Activated T-cell treated with anti-CD3 and anti-CD28 coated beads, Interleukin-2, amount 50 U/mL, for 24 hours (primary cell): Measurements from ENCODE around the gene MACF1.

Experiments used
- DNase-seq: peaks from one replicate; pipeline ENCODE4 v3.0.0-alpha.2; 2020
- H3K27ac Mint-ChIP-seq: 2 replicates; pipeline ENCODE4 v1.8.0; 2020; ENCODE audit warnings: mild to moderate bottlenecking, mixed read lengths
- H3K27me3 Mint-ChIP-seq: 2 replicates; pipeline ENCODE4 v1.8.0; 2020; ENCODE audit warnings: mixed read lengths
- H3K36me3 Mint-ChIP-seq: 2 replicates; pipeline ENCODE4 v1.8.0; 2020; ENCODE audit warnings: low read depth, mixed read lengths
- H3K4me1 Mint-ChIP-seq: 2 replicates; pipeline ENCODE4 v1.8.0; 2020; ENCODE audit warnings: low read depth, mixed read lengths
- H3K4me3 Mint-ChIP-seq: 2 replicates; pipeline ENCODE4 v1.8.0; 2020; ENCODE audit warnings: mild to moderate bottlenecking, moderate library complexity, mixed read lengths
- H3K9me3 Mint-ChIP-seq: 2 replicates; pipeline ENCODE4 v1.8.0; 2020; ENCODE audit warnings: mixed read lengths

MACF1 gene

DNA sequence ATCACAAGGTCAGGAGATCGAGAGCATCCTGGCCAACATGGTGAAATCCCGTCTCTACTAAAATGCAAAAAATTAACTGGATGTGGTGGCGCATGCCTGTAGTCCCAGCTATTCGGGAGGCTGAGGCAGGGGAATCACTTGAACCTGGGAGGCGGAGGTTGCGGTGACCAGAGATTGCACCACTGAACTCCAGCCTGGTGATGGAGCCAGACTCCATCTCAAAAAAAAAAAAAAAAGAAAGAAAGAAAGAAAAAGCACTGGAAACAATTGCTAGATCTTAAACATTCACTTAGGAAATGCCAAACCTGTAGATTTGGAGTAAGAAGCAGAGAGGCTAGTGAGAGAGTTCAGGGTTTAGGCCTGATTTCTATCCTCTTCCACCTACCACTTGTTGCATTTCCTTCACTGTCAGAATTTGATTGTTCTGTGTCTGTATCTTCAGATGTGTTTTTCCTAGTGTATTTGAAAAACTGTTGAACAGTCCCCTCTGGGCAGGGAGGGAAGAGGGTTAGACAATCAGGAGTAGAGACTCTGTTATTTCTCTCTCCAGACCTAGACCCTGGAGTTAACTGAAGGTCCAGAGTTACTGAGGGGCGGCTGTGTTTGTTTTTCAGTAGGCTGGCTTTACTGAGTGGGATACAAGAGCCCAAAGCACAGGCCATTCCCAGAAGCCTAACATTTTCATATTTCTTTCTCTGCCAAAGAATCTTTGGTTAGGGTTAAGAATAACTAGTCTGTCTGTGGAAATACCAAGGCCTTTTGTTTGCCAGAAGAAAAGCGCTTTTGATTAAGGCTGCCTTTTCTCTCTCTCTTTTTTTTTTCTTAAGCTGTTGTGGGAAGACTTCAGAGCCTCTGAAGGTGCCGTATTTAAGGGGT, 31.1 kb upstream of the MACF1 start:
- DNase-seq = no peak
- no peaks in the 10 kb centered on the region for H3K27me3 Mint-ChIP-seq
- H3K36me3 Mint-ChIP-seq = no peaks in the 10 kb centered on the region
- no peak overlapping the region for H3K27ac Mint-ChIP-seq
- H3K9me3 Mint-ChIP-seq = no peaks in the 10 kb centered on the region
- H3K4me3 Mint-ChIP-seq = no peak overlapping the region
- no peaks in the 10 kb centered on the region for H3K4me1 Mint-ChIP-seq

GRCh38 chr1:39173995-39174380, 30.5 kb upstream of the MACF1 start:
- H3K27ac Mint-ChIP-seq = no peak overlapping the region
- no peaks in the 10 kb centered on the region for H3K9me3 Mint-ChIP-seq
- no peak for DNase-seq
- no peak overlapping the region for H3K4me3 Mint-ChIP-seq
- no peaks in the 10 kb centered on the region for H3K4me1 Mint-ChIP-seq
- H3K36me3 Mint-ChIP-seq = no peaks in the 10 kb centered on the region
- no peaks in the 10 kb centered on the region for H3K27me3 Mint-ChIP-seq

DNA sequence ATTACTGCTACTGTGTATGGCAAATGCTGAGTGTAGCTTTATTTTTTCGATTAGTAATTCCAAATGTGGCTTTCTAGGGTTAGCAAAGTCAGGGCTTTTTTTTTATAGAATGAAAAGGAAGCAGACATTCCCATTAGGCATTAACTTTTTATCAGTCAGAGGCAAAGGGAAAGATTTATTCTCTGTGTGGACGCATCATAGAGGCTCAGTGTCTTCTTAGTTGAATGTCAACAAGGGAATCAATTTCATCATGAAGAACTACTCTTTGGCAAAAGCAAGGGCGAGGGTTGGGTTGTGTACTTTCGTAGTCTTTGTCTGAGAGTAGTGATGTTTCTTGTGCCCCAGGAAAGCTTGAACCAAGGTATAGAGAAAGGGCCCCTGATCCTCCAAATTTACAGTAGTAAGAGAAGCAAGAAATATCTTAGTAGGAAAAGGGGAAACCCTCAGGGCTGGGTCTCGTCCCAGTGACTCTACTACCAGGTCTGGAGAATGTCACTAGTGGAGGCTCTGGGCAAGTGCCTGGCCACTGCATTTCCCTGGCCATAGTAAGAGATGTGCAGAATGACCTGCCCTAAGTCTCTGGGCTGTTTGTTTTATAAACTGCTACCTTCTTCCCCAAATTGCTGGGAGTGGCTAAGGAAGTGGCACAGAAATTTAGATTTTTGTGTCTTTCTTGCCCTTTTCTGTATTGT, 30.0 kb upstream of the MACF1 start:
- Mint-ChIP-seq H3K4me3 (no peak overlapping the region), H3K27me3 (no peaks in the 10 kb centered on the region), H3K36me3 (no peaks in the 10 kb centered on the region), H3K27ac (no peak overlapping the region), H3K4me1 (no peaks in the 10 kb centered on the region), H3K9me3 (no peaks in the 10 kb centered on the region)
- no peak for DNase-seq

- H3K27me3 Mint-ChIP-seq = no peaks in the 10 kb centered on the region
- H3K36me3 Mint-ChIP-seq = no peaks in the 10 kb centered on the region
- no peak for DNase-seq
- no peak overlapping the region for H3K27ac Mint-ChIP-seq
- no peak overlapping the region for H3K4me3 Mint-ChIP-seq
- no peaks in the 10 kb centered on the region for H3K4me1 Mint-ChIP-seq
- no peaks in the 10 kb centered on the region for H3K9me3 Mint-ChIP-seq
Measured at GRCh38 chr1:39177706-39178105, 26.8 kb upstream of the MACF1 start.

DNA sequence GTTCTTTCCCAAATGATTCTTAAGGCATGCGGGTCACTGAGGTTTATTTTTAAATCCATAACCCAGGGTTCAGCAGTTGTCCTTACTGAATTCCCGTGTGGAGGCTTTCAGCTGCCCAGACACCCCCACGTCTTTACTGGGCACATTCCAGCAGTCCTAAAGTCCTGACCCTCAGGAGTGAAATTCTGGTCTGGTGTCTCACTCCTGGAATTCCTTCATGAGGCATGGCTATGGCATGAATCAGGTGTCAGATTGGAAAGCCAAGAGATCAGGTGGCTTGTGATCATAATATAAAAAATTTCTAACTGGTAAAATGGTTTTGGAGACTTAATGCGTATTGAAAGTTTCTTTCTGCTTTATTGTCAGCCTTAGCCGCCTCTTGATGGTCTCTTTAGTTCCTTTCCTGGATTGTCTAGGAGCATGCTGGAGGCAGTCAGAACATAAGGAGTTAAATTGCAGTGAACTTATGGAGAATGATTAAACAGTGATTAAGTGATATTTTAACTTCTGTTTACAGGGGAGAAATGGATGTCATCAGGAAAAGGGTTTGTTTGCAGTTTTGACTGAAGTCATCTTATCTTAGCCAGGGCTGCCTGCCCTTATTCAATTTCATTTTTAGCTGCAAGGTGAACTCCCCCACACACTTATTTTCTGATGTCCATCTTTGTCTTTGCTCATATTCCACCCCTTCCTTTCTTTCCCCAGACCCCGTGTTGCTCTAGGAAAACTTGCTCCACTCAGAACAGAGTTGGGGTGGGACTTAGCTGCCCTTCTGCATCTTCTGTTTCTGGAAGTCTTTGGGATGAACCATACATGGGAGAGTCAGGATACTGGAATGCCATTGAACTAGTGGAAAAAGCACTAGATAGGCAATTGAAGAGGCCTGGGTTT, 25.7 kb upstream of the MACF1 start:
- no peak for DNase-seq
- Mint-ChIP-seq H3K27ac (no peak overlapping the region), H3K27me3 (no peaks in the 10 kb centered on the region), H3K4me3 (no peak overlapping the region), H3K9me3 (no peaks in the 10 kb centered on the region), H3K4me1 (peaks cover 11% of the 10 kb centered on the region), H3K36me3 (no peaks in the 10 kb centered on the region)

- Mint-ChIP-seq H3K36me3 (no peaks in the 10 kb centered on the region), H3K4me3 (no peak overlapping the region), H3K27me3 (no peaks in the 10 kb centered on the region), H3K4me1 (peaks cover 36% of the 10 kb centered on the region), H3K9me3 (no peaks in the 10 kb centered on the region), H3K27ac (no peak overlapping the region)
- no peak for DNase-seq
Measured at GRCh38 chr1:39181311-39181710, 23.2 kb upstream of the MACF1 start.

GRCh38 chr1:39182804-39183203, 21.7 kb upstream of the MACF1 start:
- H3K4me3 Mint-ChIP-seq = no peak overlapping the region
- no peaks in the 10 kb centered on the region for H3K27me3 Mint-ChIP-seq
- peaks cover 48% of the 10 kb centered on the region for H3K4me1 Mint-ChIP-seq
- DNase-seq = no peak
- H3K36me3 Mint-ChIP-seq = no peaks in the 10 kb centered on the region
- peak overlapping the region; percentile 98 for H3K27ac Mint-ChIP-seq
- H3K9me3 Mint-ChIP-seq = no peaks in the 10 kb centered on the region

DNA sequence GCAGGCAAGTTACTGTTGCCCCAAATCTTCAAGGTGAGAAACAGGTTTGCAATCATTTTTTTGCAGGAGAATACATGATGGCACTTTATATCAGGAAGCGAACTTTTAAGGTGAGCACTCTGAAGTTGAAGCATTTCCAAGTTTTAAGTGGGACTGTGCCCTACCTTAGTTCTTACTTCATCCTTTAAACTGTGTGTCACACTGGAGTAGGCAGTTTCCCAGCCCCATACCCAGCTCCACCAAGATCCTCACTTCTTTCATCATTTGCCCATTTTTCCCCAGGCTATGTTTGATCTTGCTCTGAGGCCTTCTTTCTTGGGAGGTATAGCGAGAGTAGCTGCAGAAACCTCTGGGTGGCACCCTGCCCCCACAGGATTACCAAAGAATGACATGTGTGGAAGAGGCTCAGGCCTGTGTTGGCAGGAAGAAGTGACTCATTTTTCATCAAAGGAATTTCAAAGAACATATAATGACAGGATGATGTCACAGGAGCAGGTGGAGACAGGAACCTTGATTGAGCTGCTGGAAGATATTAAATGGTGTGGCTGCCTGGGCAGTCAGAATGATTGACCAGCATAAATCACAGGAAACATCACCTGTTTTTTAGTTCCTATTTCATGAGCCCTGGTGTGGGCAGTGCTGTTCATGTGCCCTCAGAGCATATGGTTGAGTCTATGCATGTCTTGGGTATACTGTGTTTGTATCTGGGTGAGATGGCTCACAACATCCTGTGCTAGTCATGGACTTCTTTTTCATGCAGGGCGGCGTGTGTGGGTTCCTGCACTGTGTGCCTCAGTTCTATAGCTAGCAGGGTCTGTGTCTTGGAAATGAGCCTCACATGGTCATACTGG, 20.8 kb upstream of the MACF1 start:
- no peaks in the 10 kb centered on the region for H3K9me3 Mint-ChIP-seq
- H3K27me3 Mint-ChIP-seq = no peaks in the 10 kb centered on the region
- H3K4me3 Mint-ChIP-seq = peak overlapping the region; percentile 63
- no peaks in the 10 kb centered on the region for H3K36me3 Mint-ChIP-seq
- H3K27ac Mint-ChIP-seq = peak overlapping the region; percentile 98
- H3K4me1 Mint-ChIP-seq = peaks cover 54% of the 10 kb centered on the region
- DNase-seq = peak; percentile 80

DNA sequence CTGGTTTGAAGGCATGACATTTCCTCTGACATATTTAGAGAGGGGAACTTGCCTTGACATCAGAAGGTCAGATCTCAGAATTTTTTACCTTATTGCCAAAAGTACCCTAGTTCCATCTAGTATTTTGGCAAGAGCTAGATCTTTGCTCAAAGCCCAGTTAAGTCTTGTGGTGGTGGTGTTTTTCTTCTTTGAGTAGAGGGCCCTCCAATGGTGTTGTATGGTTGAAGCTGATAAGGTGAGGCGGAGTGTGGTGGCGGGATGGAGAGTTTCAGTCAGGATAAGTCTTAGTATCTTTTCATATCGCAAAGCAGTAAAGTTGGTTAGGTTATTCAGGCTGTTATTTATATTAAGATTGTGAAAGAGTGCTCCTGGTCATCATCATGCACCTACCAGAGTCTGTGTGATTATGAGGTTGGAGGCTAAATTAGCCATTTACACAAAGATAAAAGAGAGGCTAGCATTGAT, 20.1 kb upstream of the MACF1 start:
- Mint-ChIP-seq H3K27ac (peak overlapping the region; percentile 98), H3K4me3 (peak overlapping the region; percentile 63), H3K4me1 (peaks cover 60% of the 10 kb centered on the region), H3K9me3 (no peaks in the 10 kb centered on the region), H3K27me3 (no peaks in the 10 kb centered on the region), H3K36me3 (no peaks in the 10 kb centered on the region)
- DNase-seq = no peak

- no peaks in the 10 kb centered on the region for H3K9me3 Mint-ChIP-seq
- no peak overlapping the region for H3K4me3 Mint-ChIP-seq
- no peak for DNase-seq
- no peaks in the 10 kb centered on the region for H3K36me3 Mint-ChIP-seq
- peaks cover 89% of the 10 kb centered on the region for H3K4me1 Mint-ChIP-seq
- no peaks in the 10 kb centered on the region for H3K27me3 Mint-ChIP-seq
- peak overlapping the region; percentile 98 for H3K27ac Mint-ChIP-seq
Measured at GRCh38 chr1:39187275-39188046, 17.0 kb upstream of the MACF1 start.

DNA sequence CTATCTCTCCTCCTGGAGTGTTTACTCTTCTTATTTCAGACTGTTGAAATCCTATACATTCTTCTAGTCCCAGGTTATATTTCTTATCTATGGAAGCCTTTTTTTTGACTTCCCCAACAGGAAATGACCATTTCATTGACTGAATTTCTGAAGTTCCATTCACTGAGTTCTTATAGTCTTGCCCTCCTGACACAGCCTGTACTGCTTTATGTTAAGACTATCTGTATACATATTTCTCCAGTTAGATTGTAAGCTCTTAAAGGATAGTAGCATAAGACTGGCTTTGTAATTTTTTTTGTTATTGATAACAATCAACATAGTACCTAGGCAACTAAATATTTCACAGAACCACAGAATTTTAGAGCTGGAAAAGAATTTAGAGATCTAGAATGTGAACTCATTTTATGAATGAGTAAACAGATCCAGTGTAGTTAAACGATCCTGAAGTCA, 14.9 kb upstream of the MACF1 start:
- DNase-seq = no peak
- Mint-ChIP-seq H3K36me3 (no peaks in the 10 kb centered on the region), H3K9me3 (no peaks in the 10 kb centered on the region), H3K27me3 (no peaks in the 10 kb centered on the region), H3K4me3 (no peak overlapping the region), H3K27ac (peak overlapping the region; percentile 78), H3K4me1 (peaks cover 87% of the 10 kb centered on the region)

DNA sequence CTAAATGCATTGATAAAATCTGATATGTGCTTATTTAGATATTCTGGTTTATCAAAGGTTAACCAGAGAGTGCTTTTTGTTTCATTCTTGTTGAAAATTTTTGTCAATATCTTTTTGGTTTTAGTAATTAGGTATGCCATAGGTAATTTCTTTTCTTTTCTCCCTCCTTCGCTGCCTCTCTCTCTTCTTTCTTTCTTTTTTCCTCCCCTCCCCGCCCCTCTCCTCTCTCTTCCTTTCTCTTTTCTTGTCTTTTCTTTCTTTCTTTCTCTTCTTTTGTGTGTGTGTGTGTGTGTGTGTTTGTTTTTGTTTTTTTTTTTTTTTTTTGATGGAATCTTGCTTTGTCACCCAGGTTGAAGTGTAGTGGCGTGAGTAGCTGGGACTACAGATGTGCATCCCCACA, 14.4 kb upstream of the MACF1 start:
- DNase-seq = no peak
- Mint-ChIP-seq H3K4me1 (peaks cover 87% of the 10 kb centered on the region), H3K27me3 (no peaks in the 10 kb centered on the region), H3K4me3 (no peak overlapping the region), H3K9me3 (no peaks in the 10 kb centered on the region), H3K36me3 (no peaks in the 10 kb centered on the region), H3K27ac (peak overlapping the region; percentile 78)

DNA sequence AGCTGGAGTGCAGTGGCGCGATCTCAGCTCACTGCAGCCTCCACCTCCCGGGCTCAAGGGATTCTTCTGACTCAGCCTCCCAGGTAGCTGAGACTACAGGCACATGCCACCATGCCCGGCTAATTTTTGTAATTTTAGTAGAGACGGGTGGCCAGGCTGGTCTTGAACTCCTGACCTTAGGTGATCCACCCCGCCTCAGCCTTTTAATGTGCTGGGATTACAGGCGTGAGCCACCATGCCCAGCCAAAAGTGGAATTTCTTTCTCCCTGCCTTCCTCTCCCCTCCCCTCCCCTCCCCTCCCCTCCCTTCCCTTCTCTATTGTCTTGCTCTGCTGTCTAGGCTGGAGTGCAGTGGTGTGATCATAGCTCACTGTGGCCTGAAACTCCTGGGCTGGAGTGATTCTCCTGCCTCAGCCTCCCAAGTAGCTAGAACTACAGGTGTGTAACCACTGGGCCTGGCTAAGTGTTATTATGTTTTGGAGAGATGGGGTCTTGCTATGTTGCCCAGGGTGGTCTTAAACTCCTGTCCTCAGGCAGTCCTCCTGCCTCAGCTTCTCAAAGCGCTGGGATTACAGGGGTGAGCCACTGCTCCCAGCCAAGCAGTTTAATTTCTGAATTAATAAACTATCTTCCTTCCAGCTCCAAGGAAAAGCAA, 10.0 kb upstream of the MACF1 start:
- Mint-ChIP-seq H3K4me1 (peaks cover 81% of the 10 kb centered on the region), H3K27ac (peak overlapping the region; percentile 99), H3K27me3 (no peaks in the 10 kb centered on the region), H3K9me3 (no peaks in the 10 kb centered on the region), H3K4me3 (peak overlapping the region; percentile 11), H3K36me3 (no peaks in the 10 kb centered on the region)
- no peak for DNase-seq
